HG03103 (cell line): ENCODE results near the gene OR2V1.
"Not testable (repeated sequence)": the region's sequence is repeated elsewhere in the genome, so short reads cannot be mapped to it uniquely, and the experiment has no call there.

Experiments
- ATAC-seq: cut with Tn5 transposase; IDR thresholded peaks from one replicate; pipeline ENCODE4 v1.9.1; 2021; ENCODE audit warnings: low read depth; ENCODE audit not compliant: unreplicated experiment

The OR2V1 gene

GRCh38 chr5:181130832-181131496 is at the start of gene OR2V1:
OR2V1 (minus strand) TSS chr5:181131169; CDS start chr5:181125304, 5,865 bp downstream.
- ATAC-seq, result no peak

- not testable (repeated sequence) for ATAC-seq
Observed at GRCh38 chr5:181177559-181177958, 46.6 kb upstream of the OR2V1 start.

- ATAC-seq, result no peak
Observed at GRCh38 chr5:181176254-181176952, 45.4 kb upstream of the OR2V1 start.

GRCh38 chr5:181173420-181174342 is 42.7 kb upstream of the OR2V1 start:
- peak; percentile 35 for ATAC-seq

- peak; percentile 26 for ATAC-seq
Observed at GRCh38 chr5:181173027-181173419, 42.1 kb upstream of the OR2V1 start.

GRCh38 chr5:181171782-181172181 is 40.8 kb upstream of the OR2V1 start:
- no peak for ATAC-seq

DNA sequence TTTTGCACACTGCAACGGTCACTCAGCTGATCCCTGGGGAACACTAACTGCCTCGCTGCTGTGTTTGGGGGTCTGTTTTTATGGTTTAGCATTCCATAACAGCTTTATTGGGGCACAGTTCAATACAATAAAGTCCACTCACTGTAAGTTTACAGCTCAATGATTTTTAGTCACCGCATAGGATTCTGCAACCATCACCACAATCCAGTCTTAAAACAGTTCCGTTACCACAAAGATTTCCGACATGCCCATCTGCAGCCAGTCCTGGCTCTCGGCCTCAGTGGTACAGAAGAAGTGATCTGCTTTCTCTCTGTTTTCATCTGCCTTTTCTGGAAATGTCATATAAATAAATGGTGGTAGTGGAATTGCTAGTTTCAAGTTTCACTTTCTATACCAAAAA is 40.0 kb upstream of the OR2V1 start:
- no peak for ATAC-seq

GRCh38 chr5:181170237-181170825 is 39.4 kb upstream of the OR2V1 start:
- ATAC-seq, result no peak

GRCh38 chr5:181169459-181170236 is 38.7 kb upstream of the OR2V1 start:
- ATAC-seq, result not testable (repeated sequence)

GRCh38 chr5:181168595-181169118 is 37.7 kb upstream of the OR2V1 start:
- ATAC-seq, result no peak

GRCh38 chr5:181167814-181168488 is 37.0 kb upstream of the OR2V1 start:
- no peak for ATAC-seq

DNA sequence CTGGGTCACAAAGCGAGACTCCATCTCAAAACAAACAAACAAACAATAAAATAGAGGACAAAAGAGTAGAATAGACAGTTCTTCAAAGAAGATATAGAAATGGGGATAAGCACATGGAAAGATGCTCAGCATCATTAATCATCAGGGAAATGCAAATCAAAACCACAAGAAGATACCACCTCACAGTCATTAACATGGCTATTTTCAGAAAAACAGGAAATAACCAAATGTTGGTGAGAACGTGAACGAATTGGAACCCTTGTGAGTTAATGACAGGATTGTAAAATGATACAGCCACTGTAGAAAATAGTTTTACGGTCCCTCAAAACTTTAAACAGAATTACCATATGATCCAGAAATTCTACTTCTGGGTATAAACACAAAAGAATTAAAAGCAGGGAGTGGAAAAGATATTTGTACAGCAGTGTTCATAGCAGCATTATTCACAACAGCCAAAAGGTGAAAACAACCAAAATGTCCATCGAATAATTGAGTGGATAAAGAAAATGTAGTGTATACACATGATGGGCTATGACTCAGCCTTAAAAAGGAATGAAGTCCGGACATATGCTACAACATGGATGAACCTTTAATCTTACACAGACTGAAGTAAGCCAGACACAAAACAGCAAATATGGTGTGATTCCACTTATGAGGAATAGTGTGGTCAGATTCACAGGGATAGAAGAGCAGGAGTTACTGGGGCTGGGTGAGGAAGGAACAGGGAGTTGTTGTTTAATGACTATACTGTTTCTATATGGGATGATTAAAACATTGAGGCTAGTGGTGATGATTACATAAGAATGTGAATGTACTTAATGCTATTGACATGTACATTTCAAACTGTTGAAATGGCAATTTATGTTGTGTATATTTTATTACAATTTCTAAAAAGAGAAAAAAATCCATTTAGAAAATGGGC is 36.1 kb upstream of the OR2V1 start:
- no peak for ATAC-seq

- no peak for ATAC-seq
Observed at GRCh38 chr5:181164076-181164952, 33.3 kb upstream of the OR2V1 start.

DNA sequence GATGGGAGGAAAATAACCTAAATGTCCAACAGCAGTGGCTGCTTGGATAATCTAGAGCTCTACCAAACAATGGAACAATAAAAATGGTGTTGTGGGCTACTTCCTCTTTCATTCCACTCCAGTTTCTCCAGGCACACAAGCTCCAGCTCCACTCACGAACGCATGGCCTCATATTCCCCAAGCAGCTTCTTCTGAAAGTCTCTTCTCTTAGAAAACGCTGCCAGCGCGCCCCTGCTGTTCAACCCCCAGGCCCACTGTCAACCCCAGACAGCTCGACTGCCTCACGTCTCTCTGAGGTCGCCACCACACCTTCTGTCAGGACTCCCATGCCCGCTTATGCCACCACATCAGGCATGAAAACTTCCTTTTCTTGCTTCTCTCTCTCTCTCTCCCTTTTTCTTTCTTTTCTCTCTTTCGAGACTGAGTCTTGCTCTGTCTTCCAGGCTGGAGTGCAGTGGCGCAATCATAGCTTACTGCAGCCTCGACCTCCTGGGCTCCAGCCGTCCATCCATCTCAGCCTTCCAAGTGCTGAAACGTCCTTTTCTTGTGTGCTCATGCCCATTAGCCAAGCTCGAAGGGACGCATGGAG is 32.6 kb upstream of the OR2V1 start:
- ATAC-seq, result no peak

- ATAC-seq, result no peak
Observed at GRCh38 chr5:181161534-181162175, 30.7 kb upstream of the OR2V1 start.

DNA sequence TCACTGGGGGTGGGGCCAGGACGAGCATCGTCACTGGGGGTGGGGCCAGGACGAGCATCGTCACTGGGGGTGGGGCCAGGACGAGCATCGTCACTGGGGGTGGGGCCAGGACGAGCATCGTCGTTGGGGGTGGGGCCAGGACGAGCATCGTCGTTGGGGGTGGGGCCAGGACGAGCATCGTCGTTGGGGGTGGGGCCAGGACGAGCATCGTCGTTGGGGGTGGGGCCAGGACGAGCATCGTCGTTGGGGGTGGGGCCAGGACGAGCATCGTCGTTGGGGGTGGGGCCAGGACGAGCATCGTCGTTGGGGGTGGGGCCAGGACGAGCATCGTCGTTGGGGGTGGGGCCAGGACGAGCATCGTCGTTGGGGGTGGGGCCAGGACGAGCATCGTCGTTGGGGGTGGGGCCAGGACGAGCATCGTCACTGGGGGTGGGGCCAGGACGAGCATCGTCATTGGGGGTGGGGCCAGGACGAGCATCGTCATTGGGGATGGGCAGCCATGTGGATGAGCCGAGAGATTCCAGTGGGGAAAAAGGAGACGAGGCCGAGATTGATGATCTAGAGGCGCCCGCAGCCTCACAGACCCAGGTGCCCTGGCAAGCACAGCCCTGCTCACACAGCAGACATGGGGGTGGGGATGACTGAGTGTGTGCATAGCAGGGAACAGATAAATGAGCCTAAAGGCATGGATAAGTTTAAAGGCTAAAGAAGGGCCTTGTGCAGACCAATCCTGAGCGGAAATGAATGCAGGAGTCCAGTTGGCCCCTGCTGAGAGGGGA is 30.0 kb upstream of the OR2V1 start:
- ATAC-seq, result not testable (repeated sequence)
